BLaER1 (cell line): Measurements from ENCODE around the gene EPX.

Experiments
- H3K27ac ChIP-seq: shearing (Covaris generic); formaldehyde crosslinking; 2 replicates; pipeline ENCODE4 v1.8.1; 2022
- H3K27me3 ChIP-seq: shearing (Covaris generic); formaldehyde crosslinking; 2 replicates; pipeline ENCODE4 v1.8.1; 2022
- H3K36me3 ChIP-seq: shearing (Covaris generic); formaldehyde crosslinking; 2 replicates; pipeline ENCODE4 v1.8.1; 2022
- H3K4me1 ChIP-seq: shearing (Covaris generic); formaldehyde crosslinking; 2 replicates; pipeline ENCODE4 v1.8.1; 2022
- H3K4me2 ChIP-seq: shearing (Covaris generic); formaldehyde crosslinking; 2 replicates; pipeline ENCODE4 v1.8.1; 2022
- H3K4me3 ChIP-seq: shearing (Covaris generic); formaldehyde crosslinking; 2 replicates; pipeline ENCODE4 v1.8.1; 2022
- H3K9ac ChIP-seq: shearing (Covaris generic); formaldehyde crosslinking; 2 replicates; pipeline ENCODE4 v1.8.1; 2022
- H3K9me3 ChIP-seq: shearing (Covaris generic); formaldehyde crosslinking; 2 replicates; pipeline ENCODE4 v1.8.1; 2022
- H4K20me1 ChIP-seq: shearing (Covaris generic); formaldehyde crosslinking; 2 replicates; pipeline ENCODE4 v1.8.1; 2022
- Cebpa-rat ChIP-seq: shearing (Covaris generic); IDR thresholded peaks from 2 replicates; pipeline ENCODE4 v1.8.1; 2022

EPX gene

DNA sequence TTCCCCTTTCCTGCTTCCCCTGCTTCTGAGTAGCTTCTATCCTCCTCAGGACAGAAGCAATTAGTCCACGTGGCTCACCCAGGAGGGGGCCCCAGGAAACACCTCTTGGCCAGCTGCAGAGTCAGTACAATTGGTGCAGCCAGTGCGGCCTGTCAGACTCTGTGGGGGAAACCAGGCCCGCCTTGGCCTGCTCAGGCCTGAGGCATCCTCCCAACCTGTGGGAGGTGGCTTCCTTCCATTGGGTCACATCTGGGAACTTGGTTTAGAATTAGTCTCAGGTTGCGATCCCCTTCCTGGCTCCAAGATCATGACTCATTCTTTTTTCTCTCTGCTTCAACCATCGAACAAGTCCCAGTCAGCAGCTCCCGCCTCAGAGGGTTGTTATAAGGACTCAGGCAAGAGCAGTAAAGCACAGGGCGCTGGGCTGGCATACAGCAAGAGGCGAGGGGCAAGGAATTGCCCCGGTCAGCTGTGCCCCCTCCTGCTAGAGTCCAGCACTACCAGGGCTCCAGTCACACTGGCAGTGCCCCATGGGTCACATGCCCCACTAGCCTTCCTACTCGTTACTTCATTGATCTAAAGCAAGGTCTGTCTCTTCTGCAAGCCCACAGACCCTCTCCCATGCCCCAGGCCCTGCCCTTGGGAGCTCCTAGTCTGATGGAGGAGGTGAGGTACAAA, 8.1 kb upstream of the EPX start:
- H3K27me3 ChIP-seq = no peaks in the 10 kb centered on the region
- H3K36me3 ChIP-seq = no peaks in the 10 kb centered on the region
- H3K4me2 ChIP-seq = no peak overlapping the region
- H3K9ac ChIP-seq = no peak overlapping the region
- no peak for TF ChIP-seq Cebpa-rat
- no peaks in the 10 kb centered on the region for H4K20me1 ChIP-seq
- no peak overlapping the region for H3K27ac ChIP-seq
- H3K9me3 ChIP-seq = no peaks in the 10 kb centered on the region
- peaks cover 28% of the 10 kb centered on the region for H3K4me1 ChIP-seq
- no peak overlapping the region for H3K4me3 ChIP-seq

DNA sequence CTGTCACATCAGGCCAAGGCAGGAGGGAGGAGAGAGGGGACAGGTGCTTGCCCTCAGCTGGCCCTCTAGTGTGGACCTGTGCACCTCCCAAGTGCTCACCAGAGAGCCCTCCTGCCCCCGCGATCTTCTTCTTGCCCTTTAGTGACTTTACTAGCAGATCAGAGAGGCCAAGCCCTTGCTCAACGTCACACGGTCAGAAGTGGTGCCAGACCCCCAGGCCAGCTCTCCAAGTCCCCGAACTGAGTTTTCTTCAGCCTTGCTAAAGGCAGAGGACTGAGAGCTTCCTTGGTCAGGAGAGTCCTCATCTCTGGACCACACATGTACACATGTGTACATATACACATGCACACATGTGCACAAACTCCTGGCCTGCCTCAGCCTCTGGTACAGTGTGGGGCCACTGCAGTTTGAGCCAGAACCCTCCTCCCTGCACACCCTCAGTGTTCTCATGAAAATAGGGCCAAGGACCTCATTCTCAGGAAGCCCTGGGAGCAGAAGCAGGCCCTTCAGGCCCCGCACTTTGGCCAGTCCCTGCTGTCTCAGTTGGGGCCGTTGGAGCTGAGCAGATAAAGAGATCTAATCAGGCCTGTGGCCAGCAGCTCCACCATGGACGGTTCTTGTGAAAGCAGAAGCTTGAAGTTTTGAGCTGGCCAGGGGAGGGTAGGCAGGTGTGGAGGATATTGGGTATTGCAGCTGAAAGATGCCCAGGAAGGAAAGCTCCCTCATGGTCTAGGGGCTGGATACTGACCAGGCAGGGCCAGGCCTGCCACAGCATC, 7.4 kb upstream of the EPX start:
- Histone ChIP-seq H3K9ac (no peak overlapping the region), H3K4me1 (peaks cover 35% of the 10 kb centered on the region), H3K27me3 (no peaks in the 10 kb centered on the region), H3K4me2 (peak overlapping the region; percentile 67), H3K9me3 (no peaks in the 10 kb centered on the region), H3K4me3 (no peak overlapping the region), H3K27ac (no peak overlapping the region), H4K20me1 (no peaks in the 10 kb centered on the region), H3K36me3 (no peaks in the 10 kb centered on the region)
- no peak for TF ChIP-seq Cebpa-rat

DNA sequence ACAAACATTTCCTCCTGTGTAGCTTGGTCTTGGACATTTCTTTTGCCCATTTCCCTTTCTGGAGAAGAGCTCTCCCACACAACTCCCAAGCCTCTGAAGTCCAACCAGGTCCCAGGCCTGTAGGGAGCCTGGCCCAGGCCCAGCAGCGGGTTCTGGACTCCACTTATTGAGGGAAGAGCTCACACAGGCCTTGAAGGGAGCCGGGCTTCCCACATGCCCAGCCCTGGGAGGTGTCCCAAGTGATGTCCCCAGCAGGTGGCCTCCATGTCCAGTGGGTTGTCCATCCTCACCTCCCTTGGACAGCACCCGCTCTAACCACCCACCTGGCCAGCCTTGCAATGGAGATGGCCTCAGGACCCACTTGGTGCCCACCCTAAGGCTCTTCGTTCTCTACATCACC, 5.9 kb upstream of the EPX start:
- no peak overlapping the region for H3K4me3 ChIP-seq
- H3K27me3 ChIP-seq = no peaks in the 10 kb centered on the region
- no peak overlapping the region for H3K9ac ChIP-seq
- H3K9me3 ChIP-seq = no peaks in the 10 kb centered on the region
- H3K4me1 ChIP-seq = peaks cover 37% of the 10 kb centered on the region
- no peaks in the 10 kb centered on the region for H4K20me1 ChIP-seq
- H3K27ac ChIP-seq = no peak overlapping the region
- H3K36me3 ChIP-seq = no peaks in the 10 kb centered on the region
- no peak for TF ChIP-seq Cebpa-rat
- peak overlapping the region; percentile 67 for H3K4me2 ChIP-seq

DNA sequence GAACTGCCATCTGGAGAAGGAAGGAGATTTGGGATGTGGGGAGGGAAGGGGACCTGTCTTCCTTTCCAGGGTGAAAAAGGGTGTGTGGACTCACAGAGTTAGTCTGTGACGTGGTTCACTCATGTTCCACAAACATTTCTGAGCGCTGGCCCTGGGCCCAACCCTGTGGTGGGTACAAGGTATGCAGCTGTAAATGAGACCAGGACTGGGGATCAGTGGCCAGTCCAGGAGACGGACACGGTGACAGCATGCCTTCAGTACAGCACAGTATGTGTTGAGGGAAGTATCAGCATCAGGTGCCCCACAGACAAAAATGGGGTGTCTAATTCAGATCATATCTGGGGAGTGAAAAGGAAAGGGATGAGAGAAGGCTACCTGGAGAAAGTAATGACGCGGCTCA, 5.5 kb upstream of the EPX start:
- H3K27me3 ChIP-seq = no peaks in the 10 kb centered on the region

DNA sequence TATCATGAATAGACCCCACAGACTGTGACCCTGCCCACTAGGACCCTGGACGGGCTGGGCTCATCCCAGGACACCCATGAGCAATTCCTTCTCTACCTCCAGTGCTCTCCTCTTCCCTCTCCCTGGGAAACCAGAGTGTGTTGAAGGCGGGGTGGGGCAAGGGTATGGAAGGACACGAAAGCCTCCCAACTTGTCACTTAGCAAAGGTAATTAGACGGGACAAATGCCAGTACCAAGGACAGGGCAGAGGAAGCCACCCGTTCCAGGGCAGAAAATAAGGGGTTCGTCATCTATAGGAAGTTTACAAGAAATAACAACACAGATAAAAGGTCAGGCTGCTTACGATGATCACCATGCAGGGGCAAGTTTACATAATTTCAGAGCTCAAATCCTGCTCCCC, 4.9 kb upstream of the EPX start:
- no peaks in the 10 kb centered on the region for H4K20me1 ChIP-seq
- no peaks in the 10 kb centered on the region for H3K9me3 ChIP-seq
- H3K27ac ChIP-seq = no peak overlapping the region
- H3K4me3 ChIP-seq = no peak overlapping the region
- H3K36me3 ChIP-seq = no peaks in the 10 kb centered on the region
- H3K4me2 ChIP-seq = no peak overlapping the region
- TF ChIP-seq Cebpa-rat = no peak
- H3K27me3 ChIP-seq = no peaks in the 10 kb centered on the region
- H3K4me1 ChIP-seq = peaks cover 43% of the 10 kb centered on the region
- H3K9ac ChIP-seq = no peak overlapping the region

More for the DNA sequence above, 5.5 kb upstream of the EPX start:
- no peak overlapping the region for H3K9ac ChIP-seq
- no peak overlapping the region for H3K4me3 ChIP-seq
- no peaks in the 10 kb centered on the region for H3K9me3 ChIP-seq
- no peak overlapping the region for H3K27ac ChIP-seq
- no peak for TF ChIP-seq Cebpa-rat
- H3K4me1 ChIP-seq = peaks cover 37% of the 10 kb centered on the region
- no peak overlapping the region for H3K4me2 ChIP-seq
- H4K20me1 ChIP-seq = no peaks in the 10 kb centered on the region
- H3K36me3 ChIP-seq = no peaks in the 10 kb centered on the region

DNA sequence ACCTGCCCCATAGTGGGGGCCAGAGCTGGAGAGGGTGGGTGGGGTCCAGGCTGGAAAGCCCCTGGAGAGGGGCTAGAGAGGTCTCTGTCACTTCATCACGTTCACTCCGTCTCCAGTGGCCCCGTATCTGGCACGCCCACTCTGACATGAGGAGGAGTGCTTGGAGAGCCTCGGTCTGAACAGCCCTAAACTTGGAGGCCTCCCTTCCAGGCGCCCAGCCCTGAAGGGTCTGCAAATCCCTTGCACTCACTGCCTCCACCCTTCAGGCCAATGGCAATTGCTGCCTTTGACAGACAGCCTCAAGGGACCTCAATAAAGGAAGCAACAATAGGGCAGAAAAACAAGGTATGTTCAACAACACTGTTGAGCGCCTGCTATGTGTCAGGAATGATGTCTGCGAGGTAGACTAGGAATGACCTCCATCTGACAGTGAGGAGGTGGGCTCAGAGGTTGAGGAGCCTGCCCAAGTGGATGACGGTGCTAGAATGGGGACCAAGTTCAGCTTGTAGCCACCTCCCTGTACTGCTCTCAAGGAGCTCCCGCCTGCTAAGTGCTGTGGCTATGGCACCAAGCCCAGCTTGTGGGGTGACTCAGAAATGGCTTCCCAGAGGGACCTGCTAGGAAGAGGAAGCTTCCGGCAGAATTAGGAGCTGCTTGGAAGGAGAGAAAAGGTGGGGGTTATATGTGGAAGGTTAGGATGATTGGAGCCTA, 2.9 kb upstream of the EPX start:
- Histone ChIP-seq H3K9ac (no peak overlapping the region), H3K4me3 (no peak overlapping the region), H3K4me2 (peak overlapping the region; percentile 56), H3K9me3 (no peaks in the 10 kb centered on the region), H3K36me3 (no peaks in the 10 kb centered on the region), H3K27me3 (no peaks in the 10 kb centered on the region), H4K20me1 (no peaks in the 10 kb centered on the region), H3K4me1 (peaks cover 42% of the 10 kb centered on the region), H3K27ac (no peak overlapping the region)
- TF ChIP-seq Cebpa-rat = no peak

DNA sequence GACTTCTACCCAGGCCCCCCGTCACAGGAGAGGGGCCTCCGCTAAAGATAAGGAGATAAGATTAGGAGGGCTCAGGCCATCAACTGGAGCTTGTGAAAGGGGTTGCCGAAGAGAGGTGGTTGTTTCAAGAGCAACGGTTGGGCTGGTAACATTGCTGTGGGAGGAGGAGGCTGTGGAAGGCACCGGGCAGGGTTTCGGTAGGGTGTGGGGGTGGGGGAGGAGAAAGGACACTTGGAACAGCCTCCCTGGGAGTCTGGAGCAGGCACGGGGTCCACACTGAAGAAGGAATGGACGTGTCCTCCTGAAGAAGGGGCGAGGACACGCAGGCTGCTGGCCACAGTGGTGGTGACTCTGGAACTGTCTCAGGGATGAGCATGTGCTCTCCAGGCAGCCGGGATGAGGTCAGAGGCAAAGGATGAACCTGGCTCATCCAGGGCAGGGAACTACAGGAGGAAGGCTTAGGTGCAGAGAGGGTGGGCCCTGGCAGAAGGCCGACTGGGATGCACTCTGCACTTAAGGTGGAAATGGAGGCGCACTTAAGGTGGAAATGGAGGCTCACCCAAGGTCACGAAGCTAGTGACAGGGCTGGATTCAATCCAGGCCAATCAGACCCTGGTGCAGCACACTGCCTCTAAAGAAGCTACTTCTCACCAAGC, 1.2 kb upstream of the EPX start:
- Histone ChIP-seq H3K9me3 (no peaks in the 10 kb centered on the region), H3K9ac (no peak overlapping the region), H3K27ac (no peak overlapping the region), H3K4me1 (peaks cover 42% of the 10 kb centered on the region), H3K36me3 (no peaks in the 10 kb centered on the region), H3K27me3 (no peaks in the 10 kb centered on the region), H3K4me3 (no peak overlapping the region), H3K4me2 (no peak overlapping the region), H4K20me1 (no peaks in the 10 kb centered on the region)
- TF ChIP-seq Cebpa-rat = no peak

DNA sequence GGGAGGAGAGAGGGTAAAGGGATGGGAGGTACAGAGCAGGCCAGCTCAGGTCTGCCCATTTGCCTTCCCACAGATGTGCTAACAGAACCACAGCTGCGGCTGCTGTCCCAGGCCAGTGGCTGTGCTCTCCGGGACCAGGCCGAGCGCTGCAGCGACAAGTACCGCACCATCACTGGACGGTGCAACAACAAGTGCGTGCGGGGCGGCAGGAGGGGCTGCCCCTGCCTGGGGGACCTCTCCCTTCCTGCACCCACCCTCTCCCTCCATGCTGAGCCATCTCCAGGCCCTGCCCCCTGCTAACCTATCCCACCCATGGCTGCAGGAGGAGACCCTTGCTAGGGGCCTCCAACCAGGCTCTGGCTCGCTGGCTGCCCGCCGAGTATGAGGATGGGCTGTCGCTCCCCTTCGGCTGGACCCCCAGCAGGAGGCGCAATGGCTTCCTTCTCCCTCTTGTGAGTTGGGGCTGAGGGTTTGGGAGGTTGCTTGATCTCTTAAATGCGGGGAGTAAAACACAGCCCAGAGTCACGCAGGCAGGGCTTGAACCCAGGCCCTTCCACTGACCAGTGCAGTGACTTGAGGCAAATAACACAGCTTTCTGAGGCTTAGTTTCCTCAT, 1.2 kb downstream of the EPX start:
- TF ChIP-seq Cebpa-rat = no peak
- H3K4me2 ChIP-seq = no peak overlapping the region
- H3K9ac ChIP-seq = no peak overlapping the region
- H3K4me1 ChIP-seq = peaks cover 39% of the 10 kb centered on the region
- no peak overlapping the region for H3K4me3 ChIP-seq
- no peak overlapping the region for H3K27ac ChIP-seq
- no peaks in the 10 kb centered on the region for H3K36me3 ChIP-seq
- no peaks in the 10 kb centered on the region for H4K20me1 ChIP-seq
- H3K27me3 ChIP-seq = no peaks in the 10 kb centered on the region
- H3K9me3 ChIP-seq = no peaks in the 10 kb centered on the region

DNA sequence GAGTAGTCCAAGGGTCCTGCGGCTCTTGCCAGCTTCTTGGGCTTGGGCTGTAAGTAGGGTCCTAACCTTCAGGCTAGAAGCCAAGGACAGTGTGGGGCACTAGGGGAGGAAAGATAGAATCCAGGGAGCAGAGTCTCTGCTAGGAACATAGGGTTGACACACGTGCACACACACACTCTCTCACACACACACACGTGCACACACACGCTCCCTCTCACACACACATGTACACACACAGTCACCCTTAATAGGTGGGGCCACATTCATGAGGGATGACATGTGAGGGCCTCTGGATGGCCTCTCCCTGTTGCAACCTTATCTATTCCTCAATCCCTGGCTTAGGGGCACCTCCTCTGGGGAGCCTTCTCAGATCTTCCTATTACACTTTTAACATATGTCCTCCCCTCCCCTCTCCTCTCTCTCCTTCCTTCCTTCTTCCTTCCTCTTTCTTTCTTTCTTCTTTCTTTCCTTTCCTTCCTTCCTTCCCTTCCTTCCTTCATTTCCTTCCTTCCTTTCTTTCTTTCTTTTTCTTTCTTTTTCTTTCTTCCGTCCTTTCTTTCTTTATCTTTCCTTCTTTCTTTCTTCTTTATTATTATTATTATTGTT, 3.1 kb downstream of the EPX start:
- Histone ChIP-seq H3K4me1 (peaks cover 23% of the 10 kb centered on the region), H3K27ac (no peak overlapping the region), H3K4me3 (no peak overlapping the region), H4K20me1 (no peaks in the 10 kb centered on the region), H3K27me3 (no peaks in the 10 kb centered on the region), H3K4me2 (0 out of 2 replicates have a peak overlapping the region, but pooled peaks have one; percentile 3), H3K36me3 (no peaks in the 10 kb centered on the region), H3K9me3 (no peaks in the 10 kb centered on the region), H3K9ac (no peak overlapping the region)
- TF ChIP-seq Cebpa-rat = no peak
